CD4-positive, alpha-beta T cell treated with Interleukin-21 for 1 hour (primary cell): ENCODE measurements around the gene TMEM106B.
A peak's percentile ranks its signal among the peaks of the same experiment; 100 is the strongest.
"Not testable (repeated sequence)": the region's sequence is repeated elsewhere in the genome, so short reads cannot be mapped to it uniquely, and the experiment has no call there.

Experiments used
- DNase-seq: peaks from one replicate; pipeline ENCODE4 v3.0.0-alpha.2; 2020

TMEM106B gene

DNA sequence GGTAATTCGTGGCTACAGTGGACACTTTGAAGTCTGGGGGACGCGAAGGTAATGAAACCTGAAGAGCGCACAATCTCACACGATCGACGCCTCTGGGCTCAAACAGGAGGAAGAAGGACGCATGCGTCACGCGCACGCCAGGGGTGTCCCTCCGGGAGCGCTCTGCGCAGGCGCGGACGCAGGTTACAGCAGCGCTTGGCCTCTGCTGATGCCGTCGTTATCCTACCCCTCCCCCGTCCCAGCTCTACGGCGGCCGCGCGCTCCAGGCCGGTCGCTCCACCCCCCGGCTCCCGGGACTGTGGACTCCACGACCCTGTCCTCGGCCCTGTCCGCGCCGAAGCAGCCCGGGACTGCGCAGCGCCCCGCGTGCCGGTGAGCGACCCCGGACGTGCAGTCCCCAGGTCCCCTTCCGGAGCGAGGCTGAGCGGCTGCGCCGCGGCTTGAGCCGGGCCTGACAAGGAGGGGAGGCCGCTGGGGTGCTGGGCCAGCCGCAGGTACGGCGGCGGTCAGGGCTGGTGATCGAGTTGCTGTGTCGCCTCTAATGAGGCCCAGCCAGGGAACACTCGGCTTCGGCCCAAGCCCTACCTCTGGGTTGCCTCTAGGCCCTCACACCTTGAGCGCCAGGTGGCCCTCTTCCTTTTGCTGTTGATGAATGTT, at the start of gene TMEM106B:
Gene TMEM106B (plus strand): TSS at position 241 of the 657 bp plus-strand sequence. CDS start 3,517 bp downstream, outside the sequence.
- DNase-seq = peak; percentile 97

DNA sequence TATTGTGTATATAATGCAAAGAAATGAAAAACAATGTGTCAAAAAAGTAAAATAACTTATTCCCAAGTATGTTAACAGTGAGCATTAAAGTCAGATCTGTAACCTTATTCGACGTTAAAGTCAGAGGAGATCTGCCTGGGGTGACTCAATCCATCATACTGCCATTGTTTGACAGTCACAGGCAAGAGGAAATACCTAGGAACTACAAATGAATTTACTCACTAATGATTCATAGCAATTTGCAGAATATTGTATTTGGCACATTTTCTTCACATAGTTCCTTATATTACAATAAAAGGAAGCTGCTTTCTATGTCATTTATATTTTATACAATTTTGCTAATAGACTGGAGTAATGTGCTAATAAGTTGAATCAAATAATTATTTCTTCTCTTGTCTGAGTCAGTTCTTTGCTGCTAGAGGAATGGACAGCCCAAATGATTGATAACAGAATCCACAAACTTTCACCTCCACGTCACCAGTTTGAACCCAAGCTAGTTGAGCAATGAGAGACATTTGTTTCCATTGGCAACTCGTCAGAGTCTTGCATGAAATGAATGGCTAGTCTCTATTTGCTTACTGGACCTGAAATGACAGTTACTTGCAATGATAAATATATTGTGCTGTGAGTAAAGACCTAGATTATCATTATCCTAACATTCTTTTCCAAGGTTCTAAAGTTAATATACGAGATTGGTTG, 48.5 kb upstream of the TMEM106B start:
- no peak for DNase-seq

DNA sequence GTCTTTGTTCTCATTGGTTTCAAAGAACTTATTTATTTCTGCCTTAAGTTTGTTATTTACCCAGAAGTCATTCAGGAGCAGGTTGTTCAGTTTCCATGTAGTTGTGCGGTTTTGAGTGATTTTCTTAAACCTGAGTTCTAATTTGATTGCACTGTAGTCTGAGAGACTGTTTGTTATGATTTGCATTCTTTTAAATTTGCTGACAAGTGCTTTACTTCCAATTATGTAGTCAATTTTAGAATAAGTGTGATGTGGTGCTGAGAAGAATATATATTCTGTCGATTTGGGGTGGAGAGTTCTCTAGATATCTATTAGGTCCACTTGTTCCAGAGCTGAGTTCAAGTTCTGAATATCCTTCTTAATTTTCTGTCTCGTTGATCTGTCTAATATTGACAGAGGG, 43.0 kb upstream of the TMEM106B start:
- DNase-seq = not testable (repeated sequence)

DNA sequence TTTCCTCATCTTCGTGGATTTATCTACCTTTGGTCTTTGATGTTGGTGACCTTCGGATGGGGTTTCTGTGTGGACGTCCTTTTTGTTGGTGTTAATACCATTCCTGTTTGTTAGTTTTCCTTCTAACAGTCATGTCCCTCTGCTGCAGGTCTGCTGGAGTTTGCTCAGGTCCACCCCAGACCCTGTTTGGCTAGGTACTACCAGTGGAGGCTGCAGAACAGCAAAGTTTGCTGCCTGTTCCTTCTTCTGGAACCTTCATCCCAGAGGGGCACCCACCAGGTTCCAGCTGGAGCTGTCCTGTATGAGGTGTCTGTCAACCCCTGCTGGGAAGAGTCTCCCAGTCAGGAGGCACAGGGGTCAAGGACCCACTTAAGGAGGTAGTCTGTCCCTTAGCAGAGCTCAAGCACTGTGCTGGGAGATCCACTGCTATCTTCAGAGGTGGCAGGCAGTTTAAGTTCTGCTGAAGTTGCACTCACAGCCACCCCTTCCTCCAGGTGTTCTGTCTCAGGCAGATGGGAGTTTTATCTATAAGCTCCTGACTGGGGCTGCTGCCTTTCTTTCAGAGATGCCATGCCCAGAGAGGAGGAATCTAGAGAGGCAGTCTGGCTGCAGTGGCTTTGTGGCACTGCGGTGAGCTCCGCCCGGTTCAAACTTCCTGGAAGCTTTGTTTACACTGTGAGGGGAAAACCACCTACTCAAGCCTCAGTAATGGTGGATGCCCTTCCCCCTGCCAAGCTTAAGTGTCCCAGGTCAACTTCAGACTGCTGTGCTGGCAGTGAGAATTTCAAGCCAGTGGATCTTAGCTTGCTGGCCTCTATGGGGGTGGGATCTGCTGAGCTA, 40.9 kb upstream of the TMEM106B start:
- peak; percentile 70 for DNase-seq

DNA sequence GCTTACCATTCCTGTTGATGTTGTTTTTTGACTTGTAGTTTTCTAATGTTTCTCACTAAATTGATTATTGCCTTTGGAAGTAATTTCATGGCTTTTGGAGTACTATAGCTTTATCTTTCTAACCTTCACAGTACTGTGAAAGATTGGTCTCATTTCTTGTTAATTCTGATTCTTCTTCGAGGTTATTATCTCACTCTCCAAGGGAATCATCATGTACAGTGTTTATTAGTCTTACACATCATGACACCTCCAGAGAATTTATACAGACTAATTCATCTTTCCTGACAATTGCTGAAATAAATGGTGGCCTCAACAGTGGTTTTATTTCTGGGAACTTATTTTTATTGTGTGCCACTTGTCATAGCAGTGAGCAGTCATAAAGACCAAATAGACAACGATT, 37.4 kb upstream of the TMEM106B start:
- DNase-seq = no peak

DNA sequence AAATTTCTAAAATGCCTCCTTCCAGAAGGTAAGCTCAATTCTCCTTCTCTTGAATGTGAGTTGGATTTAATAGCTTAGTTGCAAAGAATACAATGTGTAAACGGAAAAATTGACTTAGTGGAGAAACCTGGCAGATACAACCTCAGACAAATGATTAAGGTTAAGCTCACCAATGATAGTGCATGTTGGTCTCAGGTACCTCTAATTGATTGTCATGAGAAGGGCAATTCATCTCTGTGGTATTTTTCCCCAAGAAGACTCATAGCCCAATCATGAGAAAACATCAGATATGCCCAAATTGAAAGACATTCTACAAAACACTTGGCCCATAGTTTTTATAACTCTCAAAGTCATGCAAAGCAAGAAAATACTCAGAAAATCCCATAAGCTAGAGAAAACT, 36.2 kb upstream of the TMEM106B start:
- no peak for DNase-seq

DNA sequence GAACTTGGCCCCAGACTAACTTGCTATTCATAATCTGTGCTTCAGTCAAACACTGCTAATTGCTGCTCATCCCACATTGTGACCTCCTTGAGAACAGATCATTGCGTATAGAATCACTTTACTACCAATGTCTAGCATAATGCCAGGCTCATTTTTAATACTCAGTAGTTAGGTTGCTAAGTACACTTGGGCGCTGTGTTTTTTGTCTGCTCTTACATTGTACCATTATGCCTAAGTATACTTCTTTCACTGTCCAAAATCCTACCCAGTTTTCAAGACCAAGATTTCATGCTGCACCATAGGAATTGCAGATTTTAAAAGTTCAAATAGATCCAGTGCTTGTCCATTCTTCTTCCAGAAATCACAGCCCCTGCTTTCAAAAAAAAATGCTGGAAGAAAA, 32.8 kb upstream of the TMEM106B start:
- DNase-seq = no peak

DNA sequence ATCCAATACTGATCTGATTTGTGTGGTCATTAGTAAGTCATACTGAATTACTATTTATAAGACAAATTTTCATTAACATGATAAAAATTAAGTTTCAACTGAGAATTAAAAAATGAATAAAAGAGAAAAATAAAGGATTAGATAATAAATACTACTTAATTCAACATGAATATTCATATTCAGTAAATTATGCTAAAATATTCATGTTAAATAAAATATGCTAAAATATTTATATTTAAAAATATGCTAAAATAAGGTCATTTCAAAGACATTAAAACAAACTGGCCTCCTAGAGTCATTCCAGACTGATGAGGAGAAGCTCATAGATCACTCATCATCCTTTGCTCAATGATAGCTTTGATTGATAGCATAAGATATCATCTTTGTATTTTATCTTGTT, 16.7 kb upstream of the TMEM106B start:
- no peak for DNase-seq

DNA sequence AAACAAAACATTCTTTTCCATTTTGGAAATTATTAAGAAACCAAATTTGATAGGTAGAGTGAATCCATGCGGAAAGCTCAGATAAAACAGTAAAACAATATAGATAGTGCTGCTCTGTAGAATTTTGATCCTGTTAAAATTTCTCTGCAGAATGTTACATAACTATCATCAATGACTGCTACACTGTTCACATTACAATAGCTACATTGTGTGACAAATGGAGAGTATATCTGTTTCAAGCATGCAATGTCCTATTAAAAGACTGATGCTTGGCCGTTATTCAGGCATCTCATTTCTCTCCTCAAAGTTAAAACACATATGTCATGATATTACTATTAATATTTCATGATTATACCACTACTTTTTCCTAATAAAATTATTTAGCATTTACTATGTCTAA, 14.7 kb upstream of the TMEM106B start:
- DNase-seq = no peak

DNA sequence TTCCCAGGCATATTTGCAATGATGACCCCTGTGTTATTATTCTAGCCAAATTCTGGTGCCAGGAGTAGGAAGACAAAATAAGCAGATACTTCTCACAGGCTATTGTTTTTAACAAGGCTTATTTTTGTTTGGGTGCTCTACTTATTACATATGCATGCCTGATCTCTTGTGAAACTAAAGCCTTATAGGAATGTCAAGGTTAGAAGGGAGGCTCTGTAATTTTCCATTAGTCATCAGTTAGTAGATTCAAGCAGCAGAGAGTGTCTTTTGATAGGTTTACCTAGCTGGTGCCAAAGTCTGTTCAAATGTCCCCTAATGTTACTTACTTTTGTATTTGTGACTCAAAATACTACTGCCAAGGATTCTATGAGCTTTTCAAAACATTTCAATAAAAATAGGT, 11.7 kb upstream of the TMEM106B start:
- no peak for DNase-seq

DNA sequence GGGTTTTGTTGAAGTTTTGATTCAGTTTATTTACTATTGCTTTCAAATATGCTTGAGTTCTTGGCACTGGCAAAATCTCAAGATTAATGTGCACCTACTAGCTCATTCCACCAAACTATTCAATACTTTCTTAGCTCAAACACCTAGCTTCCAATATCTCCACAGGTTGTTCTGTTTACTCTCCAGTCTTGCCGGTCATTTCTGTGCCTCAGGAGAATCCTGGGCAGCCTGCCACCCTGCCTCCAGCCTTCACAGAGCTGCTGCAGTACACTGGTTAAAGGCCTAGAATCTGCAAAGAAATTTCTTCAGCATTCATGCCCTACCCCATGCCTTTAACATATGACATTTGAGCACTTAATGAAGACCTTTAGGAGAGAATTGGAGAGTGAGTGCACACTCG, 4.0 kb upstream of the TMEM106B start:
- DNase-seq = no peak

DNA sequence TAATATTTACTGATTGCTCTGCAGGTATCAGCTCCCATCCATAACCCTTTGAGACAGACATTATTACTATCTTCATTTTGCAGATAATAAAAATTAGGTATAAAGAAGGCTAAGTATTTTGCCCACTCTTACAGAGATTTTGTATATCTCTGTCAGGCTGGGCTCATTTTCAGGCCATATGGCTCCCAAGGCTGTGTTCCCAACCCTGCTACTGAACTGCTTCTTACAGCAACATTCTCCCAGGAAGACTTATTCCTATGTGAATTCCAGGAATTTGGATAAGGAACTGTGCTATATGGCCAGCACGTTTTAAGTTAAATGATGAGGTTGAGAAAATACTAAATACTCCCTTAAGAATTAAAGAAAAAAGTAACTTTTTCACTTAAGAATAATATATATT, 1.9 kb upstream of the TMEM106B start:
- no peak for DNase-seq

DNA sequence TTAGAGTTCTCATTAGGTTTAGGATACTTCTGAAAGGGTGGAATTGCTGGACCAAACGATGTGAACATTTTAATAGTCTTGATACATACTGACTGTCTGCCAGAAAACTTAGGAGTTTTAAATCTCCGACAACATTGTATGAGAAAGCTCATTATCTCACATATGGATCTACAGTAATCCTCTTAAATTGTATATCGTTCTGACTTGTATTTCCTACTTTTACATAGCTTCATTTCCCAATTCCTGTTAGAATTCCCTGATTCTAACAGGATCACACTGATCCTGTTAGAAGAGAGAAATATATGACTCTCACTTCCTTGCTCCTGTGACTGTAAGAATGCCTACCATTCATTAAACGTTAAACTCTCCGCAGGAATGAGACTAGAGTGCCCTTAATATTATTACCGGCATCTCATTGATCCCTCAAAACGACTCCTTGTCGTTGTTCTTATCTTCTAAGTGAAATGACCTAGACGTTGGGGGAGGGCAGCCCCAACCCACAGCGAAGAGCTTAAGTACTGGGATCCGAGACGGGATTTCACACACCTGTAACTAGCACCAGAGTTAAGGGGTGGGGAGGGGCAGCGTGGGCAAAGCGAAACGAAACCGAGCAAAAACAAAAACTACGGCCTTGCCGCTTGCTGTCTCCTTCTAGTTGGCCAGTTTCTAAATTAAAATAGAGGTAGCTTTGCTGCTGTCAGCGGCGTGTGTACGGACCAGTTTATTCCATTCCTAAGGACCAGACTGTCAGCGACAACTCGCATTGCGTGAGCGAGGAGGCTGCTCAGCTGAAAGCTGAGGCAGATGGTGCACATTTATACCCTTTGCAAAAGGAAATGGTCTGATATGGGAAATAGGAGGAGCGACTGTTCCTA, 678 bp upstream of the TMEM106B start:
- DNase-seq = no peak

DNA sequence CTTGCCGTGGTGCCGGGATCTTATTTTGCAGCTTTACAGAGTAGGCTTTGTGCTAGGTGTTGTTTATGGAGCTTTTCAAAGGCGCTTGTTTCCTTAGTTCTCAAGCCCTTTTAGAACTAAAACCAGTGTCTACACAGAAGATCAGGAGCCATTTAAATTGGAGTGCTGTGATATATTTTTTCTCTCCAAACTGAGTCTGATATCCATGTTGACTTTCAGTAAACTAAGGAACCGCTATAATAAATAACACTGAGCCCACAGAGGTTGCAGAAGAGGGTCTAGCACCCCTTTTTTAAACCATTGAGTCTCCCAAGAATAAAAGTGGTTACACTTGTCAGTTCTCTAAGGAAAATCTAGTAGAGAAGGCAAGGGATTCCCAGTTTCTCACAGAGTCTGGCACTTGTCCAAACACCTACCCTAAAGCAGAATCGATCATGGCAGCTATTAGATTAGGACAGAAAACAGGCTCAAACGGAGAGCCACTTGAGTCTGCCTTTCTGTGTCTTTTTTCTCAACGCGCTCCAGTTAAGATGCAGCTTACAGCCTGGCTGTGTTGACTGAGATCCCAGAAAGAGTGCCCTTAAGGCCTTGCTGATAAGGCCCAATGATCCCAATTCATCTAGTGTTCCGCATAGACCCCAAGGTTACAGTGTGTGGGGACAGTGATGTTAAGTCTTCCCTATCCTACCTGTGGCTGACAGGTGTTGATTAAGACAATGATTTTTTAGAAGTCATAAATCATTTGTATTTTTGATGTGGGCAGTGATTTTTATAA, 804 bp downstream of the TMEM106B start:
- peak; percentile 7 for DNase-seq

DNA sequence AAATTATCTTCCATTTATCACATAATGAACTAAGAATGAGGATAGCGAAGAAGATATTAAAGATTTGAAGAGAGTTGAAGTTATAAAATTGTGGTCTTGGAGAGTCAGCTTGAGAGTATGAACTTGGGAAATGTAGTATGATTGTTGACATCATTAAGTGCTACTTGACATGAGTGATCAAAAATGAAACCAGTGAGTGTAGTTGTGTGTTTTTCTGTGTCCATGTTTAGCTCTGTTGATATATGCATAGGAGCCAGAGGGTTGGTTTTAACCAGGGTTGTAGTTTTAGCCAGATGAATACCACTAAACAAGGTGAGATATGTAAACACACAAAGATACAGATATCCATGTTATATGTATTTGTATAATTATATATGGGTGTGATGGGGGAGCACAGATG, 6.2 kb downstream of the TMEM106B start:
- no peak for DNase-seq

DNA sequence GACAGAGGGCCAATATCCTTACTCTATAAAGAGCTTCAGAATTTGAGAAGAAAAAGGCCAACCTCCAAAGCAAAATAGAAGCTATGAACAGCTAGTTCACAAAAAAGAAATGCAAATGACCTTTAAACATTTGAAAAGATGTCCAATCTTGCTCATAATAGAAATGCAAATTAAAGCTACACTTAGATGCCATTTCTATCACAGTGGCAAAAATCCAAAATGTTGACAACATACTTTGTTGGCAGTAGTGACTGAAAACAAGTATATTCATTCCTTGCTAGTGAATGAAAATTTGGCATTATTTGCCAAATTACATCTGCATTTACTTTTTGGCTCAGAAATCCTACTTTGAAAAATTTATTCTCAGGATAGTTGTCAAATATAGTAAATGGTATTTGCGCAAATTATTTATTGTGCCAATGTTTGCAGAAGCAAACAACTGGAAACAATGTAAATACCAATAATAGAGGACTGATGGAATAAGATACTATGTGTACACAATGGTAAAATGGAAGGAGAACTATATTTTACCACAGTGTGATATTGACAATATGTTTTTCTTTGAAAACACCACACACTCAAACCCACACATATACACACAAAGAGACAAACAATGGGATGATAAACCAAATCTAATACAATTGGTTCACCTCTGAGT, 9.4 kb downstream of the TMEM106B start:
- no peak for DNase-seq

DNA sequence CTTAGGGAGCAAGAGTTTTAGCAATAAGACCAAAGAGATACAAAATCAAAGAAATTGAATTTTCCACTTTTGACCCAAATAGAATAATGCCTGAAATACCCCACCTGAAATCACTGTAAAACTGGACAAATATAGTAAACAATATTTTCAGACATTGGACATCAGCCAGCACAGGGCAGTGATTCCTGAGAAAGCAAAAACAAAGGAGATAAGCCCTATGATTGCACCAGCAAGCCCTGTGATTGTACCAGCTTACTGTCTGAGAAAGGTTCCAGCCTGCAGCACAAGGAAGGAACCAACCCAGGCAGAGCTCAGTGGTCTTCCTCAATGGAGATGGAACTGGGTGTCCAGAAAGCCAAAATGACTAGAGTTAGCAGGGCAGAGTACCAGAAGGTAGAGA, 10.3 kb downstream of the TMEM106B start:
- no peak for DNase-seq

DNA sequence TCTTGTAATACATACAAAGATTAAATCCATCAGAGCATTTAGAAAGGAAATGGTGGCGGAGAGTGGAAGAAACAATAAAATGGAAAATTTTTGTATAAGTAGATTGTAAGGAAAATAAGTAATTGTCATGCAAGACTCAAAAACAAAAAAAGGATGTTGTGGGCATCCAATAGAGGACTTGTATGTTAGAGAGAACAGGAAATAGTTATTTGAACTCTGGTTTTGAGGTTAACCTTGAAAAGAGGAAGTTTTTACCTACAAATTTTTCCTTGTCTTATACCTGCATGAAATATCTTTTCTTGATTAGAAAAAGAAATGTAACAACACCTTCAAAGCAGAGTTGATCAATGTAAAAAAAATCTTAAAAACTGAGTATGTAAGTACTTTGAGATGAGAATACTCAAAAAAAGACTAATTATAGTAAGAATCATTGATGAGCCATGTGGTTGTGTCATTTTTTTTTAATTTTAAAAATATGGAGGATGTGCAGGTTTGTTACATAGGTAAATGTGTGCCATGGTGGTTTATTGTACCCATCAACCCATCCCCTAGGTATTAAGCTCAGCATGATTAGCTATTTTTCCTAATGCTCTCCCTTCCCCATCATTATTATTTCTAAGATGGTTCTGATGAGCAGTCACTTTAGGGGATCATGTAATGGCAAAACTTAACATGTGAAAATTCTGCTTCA, 11.9 kb downstream of the TMEM106B start:
- peak; percentile 47 for DNase-seq

DNA sequence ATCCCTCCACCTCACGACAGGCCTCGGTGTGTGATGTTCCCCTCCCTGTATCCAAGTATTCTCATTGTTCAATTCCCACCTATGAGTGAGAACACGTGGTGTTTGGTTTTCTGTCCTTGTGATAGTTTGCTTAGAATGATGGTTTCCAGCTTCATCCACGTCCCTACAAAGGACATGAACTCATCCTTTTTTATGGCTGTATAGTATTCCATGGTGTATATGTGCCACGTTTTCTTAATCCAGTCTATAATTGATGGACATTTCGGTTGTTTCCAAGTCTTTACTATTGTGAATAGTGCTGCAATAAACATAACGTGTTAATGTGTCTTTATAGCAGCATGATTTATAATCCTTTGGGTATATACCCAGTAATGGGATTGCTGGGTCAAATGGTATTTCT, 13.9 kb downstream of the TMEM106B start:
- DNase-seq = not testable (repeated sequence)

DNA sequence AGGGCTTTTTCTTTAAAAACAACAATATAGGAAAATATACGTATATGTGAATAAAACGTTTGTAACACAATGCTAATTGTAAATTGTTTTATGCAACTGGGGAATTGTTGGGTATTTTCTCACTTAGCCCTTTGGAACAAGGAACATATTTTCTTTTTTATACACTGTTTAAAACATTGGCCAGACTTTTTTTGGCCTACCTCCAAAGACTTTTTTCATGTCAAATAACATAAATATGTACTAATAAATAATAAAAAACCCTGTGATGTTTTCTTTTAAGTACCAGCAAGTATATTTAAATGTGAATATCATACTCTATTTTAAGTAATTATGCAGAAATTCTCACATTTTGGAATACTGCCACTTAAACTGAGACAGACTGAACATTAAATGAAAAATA, 15.7 kb downstream of the TMEM106B start:
- DNase-seq = no peak

DNA sequence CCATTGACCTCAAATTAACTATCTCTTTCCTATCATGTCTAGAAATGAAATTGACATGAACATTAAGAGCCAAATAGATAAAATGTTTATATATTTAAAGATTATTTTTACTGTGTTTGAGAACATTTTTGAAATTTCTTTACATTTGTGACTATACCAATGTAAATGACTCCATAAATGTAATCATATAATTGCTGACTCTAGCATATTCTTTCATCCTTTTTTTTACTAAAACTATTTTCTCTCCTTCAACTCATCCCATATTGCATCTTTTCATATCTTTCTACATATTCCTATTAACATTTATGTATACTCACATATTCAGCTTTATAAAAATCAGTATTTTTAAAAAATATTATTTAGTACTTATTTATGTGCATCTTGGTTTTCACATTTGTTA, 16.9 kb downstream of the TMEM106B start:
- DNase-seq = no peak
